ENCODE measurements around the gene MKNK2.

MKNK2 gene

GRCh38 chr19:2027361-2027760 lies 23.7 kb downstream of the MKNK2 start:
- Histone ChIP-seq H2AFZ (ENCODE audit: low read length) (no peak overlapping the region), H3K4me1 (ENCODE audit: insufficient read depth, low read length, severe bottlenecking) (peaks cover 3% of the 10 kb centered on the region), H3K27me3 (ENCODE audit: insufficient read depth, low read length) (no peaks in the 10 kb centered on the region), H3K9me2 (ENCODE audit: low read depth, low read length) (no peaks in the 10 kb centered on the region), H3K36me3 (ENCODE audit: insufficient read depth, low read length) (no peaks in the 10 kb centered on the region; the same call in 1 of the 2 replicates), H3K79me2 (ENCODE audit: insufficient read depth, low read length) (no peaks in the 10 kb centered on the region), H3K4me2 (ENCODE audit: low read length) (no peak overlapping the region), H4K20me1 (ENCODE audit: insufficient read depth, low read length) (no peaks in the 10 kb centered on the region), H3K9me3 (ENCODE audit: low read length) (no peaks in the 10 kb centered on the region), H3F3A (ENCODE audit: insufficient read depth, low read length) (no peaks in the 10 kb centered on the region), H3K9ac (ENCODE audit: low read length) (no peak overlapping the region), H3K27ac (ENCODE audit: low read depth, low read length, poor library complexity, severe bottlenecking) (no peak overlapping the region), H3K4me3 (ENCODE audit: low read depth, low read length, poor library complexity, severe bottlenecking) (no peak overlapping the region)
- no peak for TF ChIP-seq CTCF (IDR thresholded peaks at IDR 0.05; ENCODE audit: low read length)
- no peak for TF ChIP-seq EZH2 (IDR thresholded peaks at IDR 0.05; ENCODE audit: borderline replicate concordance, low read length)

GRCh38 chr19:2026770-2027169 lies 24.3 kb downstream of the MKNK2 start:
- no peaks in the 10 kb centered on the region for H3K79me2 ChIP-seq (ENCODE audit: insufficient read depth, low read length)
- H3K9ac ChIP-seq (ENCODE audit: low read length), result no peak overlapping the region
- no peaks in the 10 kb centered on the region; the same call in 1 of the 2 replicates for H3K36me3 ChIP-seq (ENCODE audit: insufficient read depth, low read length)
- H3K4me2 ChIP-seq (ENCODE audit: low read length), result no peak overlapping the region
- no peaks in the 10 kb centered on the region for H4K20me1 ChIP-seq (ENCODE audit: insufficient read depth, low read length)
- no peak overlapping the region for H3K27ac ChIP-seq (ENCODE audit: low read depth, low read length, poor library complexity, severe bottlenecking)
- no peak overlapping the region for H3K4me3 ChIP-seq (ENCODE audit: low read depth, low read length, poor library complexity, severe bottlenecking)
- TF ChIP-seq CTCF (IDR thresholded peaks at IDR 0.05; ENCODE audit: low read length), result no peak
- no peak for TF ChIP-seq EZH2 (IDR thresholded peaks at IDR 0.05; ENCODE audit: borderline replicate concordance, low read length)
- H3K9me2 ChIP-seq (ENCODE audit: low read depth, low read length), result no peaks in the 10 kb centered on the region
- H2AFZ ChIP-seq (ENCODE audit: low read length), result no peak overlapping the region
- no peaks in the 10 kb centered on the region for H3K27me3 ChIP-seq (ENCODE audit: insufficient read depth, low read length)
- no peaks in the 10 kb centered on the region for H3F3A ChIP-seq (ENCODE audit: insufficient read depth, low read length)
- no peaks in the 10 kb centered on the region for H3K4me1 ChIP-seq (ENCODE audit: insufficient read depth, low read length, severe bottlenecking)
- H3K9me3 ChIP-seq (ENCODE audit: low read length), result no peaks in the 10 kb centered on the region

- Histone ChIP-seq H3K9ac (ENCODE audit: low read length) (no peak overlapping the region), H3K9me3 (ENCODE audit: low read length) (no peaks in the 10 kb centered on the region), H3F3A (ENCODE audit: insufficient read depth, low read length) (no peaks in the 10 kb centered on the region), H3K9me2 (ENCODE audit: low read depth, low read length) (no peaks in the 10 kb centered on the region), H3K27ac (ENCODE audit: low read depth, low read length, poor library complexity, severe bottlenecking) (no peak overlapping the region), H3K4me1 (ENCODE audit: insufficient read depth, low read length, severe bottlenecking) (no peaks in the 10 kb centered on the region), H3K4me3 (ENCODE audit: low read depth, low read length, poor library complexity, severe bottlenecking) (no peak overlapping the region), H4K20me1 (ENCODE audit: insufficient read depth, low read length) (no peaks in the 10 kb centered on the region), H3K36me3 (ENCODE audit: insufficient read depth, low read length) (no peaks in the 10 kb centered on the region; the same call in 1 of the 2 replicates), H3K79me2 (ENCODE audit: insufficient read depth, low read length) (no peaks in the 10 kb centered on the region), H3K4me2 (ENCODE audit: low read length) (no peak overlapping the region), H3K27me3 (ENCODE audit: insufficient read depth, low read length) (no peaks in the 10 kb centered on the region), H2AFZ (ENCODE audit: low read length) (no peak overlapping the region)
- no peak for TF ChIP-seq EZH2 (IDR thresholded peaks at IDR 0.05; ENCODE audit: borderline replicate concordance, low read length)
- TF ChIP-seq CTCF (IDR thresholded peaks at IDR 0.05; ENCODE audit: low read length), result no peak
These were observed 28.8 kb downstream of the MKNK2 start for GRCh38 chr19:2022289-2022688.

Data from OCI-LY1 (cell line).